Calu3 (cell line): ENCODE results near the gene LRRK1. TPM values are rescaled to one million over a fixed set of nuclear protein-coding genes. Genes with fewer than 3 reads are reported as not detected.

Source experiments
- BruUV-seq: library from RNA; stranded (reverse); fragments of 400-500 nt; replicated peaks from 2 replicates; lab custom pipeline; 2021; lab: Mats Ljungman, UMichigan
- CTCF ChIA-PET: fragments of 300-600 bp; sonication (Branson Sonifier 250); formaldehyde crosslinking; loops from one replicate; lab custom pipeline; 2022; ENCODE audit warnings: antibody characterized with exemption; lab: Charles Lee
- DNase-seq: peaks from one replicate; pipeline ENCODE4 v3.0.0; 2022
- H3K27ac Mint-ChIP-seq: one replicate; pipeline ENCODE4 v1.8.0; 2022; ENCODE audit warnings: mixed read lengths; ENCODE audit not compliant: unreplicated experiment
- H3K27me3 Mint-ChIP-seq: one replicate; pipeline ENCODE4 v1.8.0; 2022; ENCODE audit warnings: mixed read lengths; ENCODE audit not compliant: unreplicated experiment
- H3K36me3 Mint-ChIP-seq: one replicate; pipeline ENCODE4 v1.8.0; 2022; ENCODE audit warnings: mild to moderate bottlenecking, moderate library complexity, mixed read lengths; ENCODE audit not compliant: insufficient read depth, unreplicated experiment
- H3K4me1 Mint-ChIP-seq: one replicate; pipeline ENCODE4 v1.8.0; 2022; ENCODE audit warnings: mild to moderate bottlenecking, low read depth, mixed read lengths; ENCODE audit not compliant: unreplicated experiment
- H3K4me3 Mint-ChIP-seq: one replicate; pipeline ENCODE4 v1.8.0; 2022; ENCODE audit warnings: mild to moderate bottlenecking, low read depth, moderate library complexity, mixed read lengths; ENCODE audit not compliant: unreplicated experiment
- H3K9me3 Mint-ChIP-seq: one replicate; pipeline ENCODE4 v1.8.0; 2022; ENCODE audit warnings: low read depth, mixed read lengths; ENCODE audit not compliant: unreplicated experiment
- intact Hi-C: fragments of 100-400 bp; cut with micrococcal nuclease; formaldehyde crosslinking; loops from one replicate; pipeline ENCODE4 v1.10.0; 2022; ENCODE audit not compliant: unreplicated experiment
- total RNA-seq: library from RNA; stranded (reverse); gene quantifications from 2 replicates; pipeline ENCODE4 v1.2.3, GENCODE V29; 2022
- TF ChIP-seq, protein P1 (sequence below): fragments of 200-600 bp; IDR thresholded peaks from one replicate; pipeline ENCODE4 v1.8.0; 2022; ENCODE audit warnings: antibody characterized with exemption; ENCODE audit not compliant: unreplicated experiment

The LRRK1 gene
- total RNA-seq, 1 experiment from 2014 or later = 21.3 TPM

DNA sequence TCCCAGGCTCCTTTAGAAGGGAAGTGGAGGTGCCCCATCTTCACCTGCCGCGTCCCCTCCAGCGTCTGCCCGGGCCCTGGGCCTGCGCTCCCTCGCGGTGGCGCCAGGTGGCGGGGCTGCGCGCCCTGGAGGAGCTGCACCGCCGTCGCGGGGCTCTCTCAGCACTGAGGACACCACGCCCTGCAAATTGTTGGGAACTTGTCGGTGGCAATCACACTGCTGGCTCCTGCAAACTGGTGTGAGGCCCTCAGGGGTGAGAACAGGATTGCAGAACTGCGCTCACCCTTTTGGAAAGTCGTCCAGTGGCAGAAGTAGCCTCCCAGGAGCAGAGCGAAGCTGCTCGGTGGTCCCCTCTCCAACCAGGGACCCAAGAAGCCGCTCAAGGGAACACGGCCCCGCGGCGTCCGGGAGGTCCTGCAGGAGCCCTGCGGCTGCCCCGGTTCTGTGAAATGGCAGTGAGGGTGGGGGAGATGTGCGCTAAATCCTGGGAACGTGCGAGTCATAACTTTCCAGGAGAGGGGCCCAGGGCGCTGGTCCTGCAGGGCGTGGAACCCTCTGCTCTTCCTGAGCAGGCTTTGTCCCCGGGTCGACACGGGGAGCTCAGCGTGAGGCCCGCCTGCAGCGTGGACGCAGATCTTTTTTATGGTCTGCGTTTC is 995 bp upstream of the LRRK1 start:
- peak; percentile 95 for DNase-seq
- H3K4me3 Mint-ChIP-seq = peak overlapping the region; percentile 82
- peaks cover 41% of the 10 kb centered on the region for H3K4me1 Mint-ChIP-seq
- no TSS peak for BruUV-seq
- TF ChIP-seq, protein P1, sequence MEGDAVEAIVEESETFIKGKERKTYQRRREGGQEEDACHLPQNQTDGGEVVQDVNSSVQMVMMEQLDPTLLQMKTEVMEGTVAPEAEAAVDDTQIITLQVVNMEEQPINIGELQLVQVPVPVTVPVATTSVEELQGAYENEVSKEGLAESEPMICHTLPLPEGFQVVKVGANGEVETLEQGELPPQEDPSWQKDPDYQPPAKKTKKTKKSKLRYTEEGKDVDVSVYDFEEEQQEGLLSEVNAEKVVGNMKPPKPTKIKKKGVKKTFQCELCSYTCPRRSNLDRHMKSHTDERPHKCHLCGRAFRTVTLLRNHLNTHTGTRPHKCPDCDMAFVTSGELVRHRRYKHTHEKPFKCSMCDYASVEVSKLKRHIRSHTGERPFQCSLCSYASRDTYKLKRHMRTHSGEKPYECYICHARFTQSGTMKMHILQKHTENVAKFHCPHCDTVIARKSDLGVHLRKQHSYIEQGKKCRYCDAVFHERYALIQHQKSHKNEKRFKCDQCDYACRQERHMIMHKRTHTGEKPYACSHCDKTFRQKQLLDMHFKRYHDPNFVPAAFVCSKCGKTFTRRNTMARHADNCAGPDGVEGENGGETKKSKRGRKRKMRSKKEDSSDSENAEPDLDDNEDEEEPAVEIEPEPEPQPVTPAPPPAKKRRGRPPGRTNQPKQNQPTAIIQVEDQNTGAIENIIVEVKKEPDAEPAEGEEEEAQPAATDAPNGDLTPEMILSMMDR = peak; percentile 96
- peaks cover 88% of the 10 kb centered on the region for H3K36me3 Mint-ChIP-seq
- H3K9me3 Mint-ChIP-seq = no peaks in the 10 kb centered on the region
- CTCF ChIA-PET = interaction anchor here (0.6 to 5.8 kb wide), 11 partner anchors 11 to 358 kb away, joined by 3 to 93 read pairs (median 4); partner anchors contain the start of gene ALDH1A3
- H3K27ac Mint-ChIP-seq = peak overlapping the region; percentile 82
- intact Hi-C loops = loop anchor here (1.0 to 2.0 kb wide), 2 partner anchors 89 to 289 kb away; no protein-coding TSS in a partner anchor
- no peaks in the 10 kb centered on the region for H3K27me3 Mint-ChIP-seq

GRCh38 chr15:100919481-100920405 is 586 bp downstream of the LRRK1 start:
- H3K27me3 Mint-ChIP-seq = no peaks in the 10 kb centered on the region

GRCh38 chr15:100920516-100921135 is 1.5 kb downstream of the LRRK1 start:
- H3K4me3 Mint-ChIP-seq = peak overlapping the region; percentile 82
- H3K36me3 Mint-ChIP-seq = peaks cover 70% of the 10 kb centered on the region
- peak overlapping the region; percentile 14 for H3K27ac Mint-ChIP-seq
- no peak for DNase-seq
- H3K4me1 Mint-ChIP-seq = peaks cover 26% of the 10 kb centered on the region
- TF ChIP-seq, protein P1 = no peak
- intact Hi-C loops = loop anchor here (10.0 kb wide), 1 partner anchor 334 kb away; the partner anchor contains the start of gene CHSY1
- no TSS peak for BruUV-seq
- H3K9me3 Mint-ChIP-seq = no peaks in the 10 kb centered on the region
- CTCF ChIA-PET = interaction anchor here (0.9 to 5.8 kb wide), 2 partner anchors 45 to 87 kb away, joined by 3 to 93 read pairs; no protein-coding TSS in a partner anchor
- no peaks in the 10 kb centered on the region for H3K27me3 Mint-ChIP-seq

More at GRCh38 chr15:100919481-100920405, 586 bp downstream of the LRRK1 start:
- H3K9me3 Mint-ChIP-seq = no peaks in the 10 kb centered on the region
- H3K27ac Mint-ChIP-seq = peak overlapping the region; percentile 14
- no TSS peak for BruUV-seq
- H3K4me1 Mint-ChIP-seq = peaks cover 26% of the 10 kb centered on the region
- TF ChIP-seq, protein P1 = no peak
- H3K36me3 Mint-ChIP-seq = peaks cover 79% of the 10 kb centered on the region
- peak overlapping the region; percentile 82 for H3K4me3 Mint-ChIP-seq
- CTCF ChIA-PET = interaction anchor here (3.1 to 5.8 kb wide), 2 partner anchors 10 to 88 kb away, joined by 11 to 93 read pairs; no protein-coding TSS in a partner anchor
- intact Hi-C loops = loop anchor here (2.0 to 10.0 kb wide), 2 partner anchors 291 to 335 kb away; partner anchors contain the start of gene CHSY1
- DNase-seq = peak; percentile 59
